GM10248 (cell line): ENCODE data around the gene KIAA1217.

Experiments
- CTCF ChIA-PET: fragments of 300-600 bp; sonication (Branson Sonifier 250); formaldehyde crosslinking; extraction: SDS; loops from one replicate; lab custom pipeline; 2021; ENCODE audit warnings: antibody characterized with exemption; lab: Yijun Ruan, JAX
- POLR2A ChIA-PET: fragments of 350-650 bp; sonication (Branson Sonifier 250); formaldehyde crosslinking; extraction: SDS; loops from one replicate; lab custom pipeline; 2020; ENCODE audit warnings: antibody characterized with exemption; lab: Yijun Ruan, JAX
- DNase-seq: peaks from one replicate; pipeline ENCODE4 v3.0.0; 2012; ENCODE audit errors: extremely low spot score
- TF ChIP-seq, protein P1 (sequence below): IDR thresholded peaks from 2 replicates; pipeline ENCODE4 v1.5.1; 2012; ENCODE audit warnings: mild to moderate bottlenecking, low read depth; ENCODE audit errors: extremely low read depth, missing control alignments, control extremely low read depth

Gene KIAA1217

DNA sequence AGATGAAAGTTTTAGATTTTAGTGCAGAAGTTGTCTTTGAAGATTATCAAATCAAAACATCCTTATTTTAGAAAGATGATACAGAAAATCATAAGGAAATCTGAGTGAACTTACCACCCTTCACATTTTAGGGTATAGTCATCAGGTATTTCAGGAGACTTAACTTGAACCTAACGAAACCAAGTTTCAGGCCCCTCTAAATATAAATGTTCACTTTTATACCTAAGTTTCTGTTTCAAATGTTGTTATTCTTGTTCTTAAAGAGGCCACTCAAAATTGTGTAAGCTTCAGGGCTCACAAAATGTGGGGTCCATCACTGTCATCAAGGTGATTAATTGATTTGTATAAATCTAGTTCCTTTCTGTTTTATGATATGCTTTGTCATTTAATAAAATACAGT is 216.2 kb downstream of the KIAA1217 start:
- POLR2A ChIA-PET = no interaction called here
- CTCF ChIA-PET = no interaction called here

DNA sequence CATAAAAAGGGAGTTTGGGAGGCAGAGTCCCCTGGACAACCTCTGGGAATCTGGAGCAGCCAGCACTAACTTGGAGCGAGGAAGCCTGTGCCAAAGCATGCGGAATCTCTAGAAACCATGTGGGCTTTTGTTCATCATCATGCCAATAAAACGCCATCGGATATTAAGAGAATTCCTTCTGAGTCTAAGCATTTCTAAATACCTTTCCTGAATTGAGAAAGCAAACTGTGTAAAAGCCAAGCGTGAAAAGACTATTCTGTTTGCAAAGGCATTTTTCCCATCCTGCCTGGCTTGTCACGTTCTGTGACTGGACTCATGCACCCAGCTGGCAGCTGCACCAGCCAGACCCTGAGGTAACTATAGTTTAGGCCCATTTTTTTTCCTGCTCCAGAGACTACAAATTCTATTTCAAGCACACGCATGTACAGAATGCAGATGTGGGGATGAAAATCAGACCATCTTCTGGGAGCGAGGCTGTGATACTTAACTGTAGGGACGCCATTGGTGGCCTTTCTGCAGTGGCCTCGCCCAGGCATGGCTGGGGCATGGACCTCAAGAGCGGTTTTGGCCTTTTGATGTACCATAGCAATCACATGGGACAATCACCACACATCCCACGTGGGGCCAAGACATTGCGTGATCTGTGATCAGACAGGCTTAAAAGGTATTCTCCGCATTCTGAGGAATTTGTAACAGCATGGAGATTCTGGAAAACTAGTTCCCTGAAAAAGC is 218.9 kb downstream of the KIAA1217 start:
- DNase-seq = no peak
- ChIA-PET CTCF (interaction anchor here (0.8 to 3.2 kb wide), 4 partner anchors 10 to 33 kb away, joined by 3 to 12 read pairs (median 4); no protein-coding TSS in a partner anchor), POLR2A (no interaction called here)
- TF ChIP-seq, protein P1, sequence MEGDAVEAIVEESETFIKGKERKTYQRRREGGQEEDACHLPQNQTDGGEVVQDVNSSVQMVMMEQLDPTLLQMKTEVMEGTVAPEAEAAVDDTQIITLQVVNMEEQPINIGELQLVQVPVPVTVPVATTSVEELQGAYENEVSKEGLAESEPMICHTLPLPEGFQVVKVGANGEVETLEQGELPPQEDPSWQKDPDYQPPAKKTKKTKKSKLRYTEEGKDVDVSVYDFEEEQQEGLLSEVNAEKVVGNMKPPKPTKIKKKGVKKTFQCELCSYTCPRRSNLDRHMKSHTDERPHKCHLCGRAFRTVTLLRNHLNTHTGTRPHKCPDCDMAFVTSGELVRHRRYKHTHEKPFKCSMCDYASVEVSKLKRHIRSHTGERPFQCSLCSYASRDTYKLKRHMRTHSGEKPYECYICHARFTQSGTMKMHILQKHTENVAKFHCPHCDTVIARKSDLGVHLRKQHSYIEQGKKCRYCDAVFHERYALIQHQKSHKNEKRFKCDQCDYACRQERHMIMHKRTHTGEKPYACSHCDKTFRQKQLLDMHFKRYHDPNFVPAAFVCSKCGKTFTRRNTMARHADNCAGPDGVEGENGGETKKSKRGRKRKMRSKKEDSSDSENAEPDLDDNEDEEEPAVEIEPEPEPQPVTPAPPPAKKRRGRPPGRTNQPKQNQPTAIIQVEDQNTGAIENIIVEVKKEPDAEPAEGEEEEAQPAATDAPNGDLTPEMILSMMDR = no peak

More for the DNA sequence above, 216.2 kb downstream of the KIAA1217 start:
- TF ChIP-seq, protein P1 = no peak
- DNase-seq = no peak

DNA sequence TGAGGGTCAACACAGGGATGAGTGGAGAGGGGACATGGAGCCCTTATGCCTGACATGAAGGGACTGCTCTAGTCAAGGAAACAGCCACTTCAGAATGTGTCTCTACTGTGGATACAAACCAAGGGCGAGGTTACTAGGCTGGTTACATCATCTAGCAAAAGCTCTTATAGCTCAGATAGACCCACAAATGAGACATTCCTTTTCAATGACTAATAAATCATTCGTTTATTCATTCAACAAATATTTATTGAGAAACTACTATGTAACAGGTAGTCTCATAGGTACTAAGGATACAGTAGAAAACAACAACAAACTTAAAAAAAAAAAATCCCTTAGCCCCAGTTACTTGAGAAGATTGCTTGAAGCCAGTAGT is 219.5 kb downstream of the KIAA1217 start:
- DNase-seq = no peak
- ChIA-PET POLR2A (no interaction called here), CTCF (interaction anchor here (2.0 to 3.2 kb wide), 2 partner anchors 9 to 12 kb away, joined by 6 to 12 read pairs; no protein-coding TSS in a partner anchor)
- TF ChIP-seq, protein P1 = no peak

DNA sequence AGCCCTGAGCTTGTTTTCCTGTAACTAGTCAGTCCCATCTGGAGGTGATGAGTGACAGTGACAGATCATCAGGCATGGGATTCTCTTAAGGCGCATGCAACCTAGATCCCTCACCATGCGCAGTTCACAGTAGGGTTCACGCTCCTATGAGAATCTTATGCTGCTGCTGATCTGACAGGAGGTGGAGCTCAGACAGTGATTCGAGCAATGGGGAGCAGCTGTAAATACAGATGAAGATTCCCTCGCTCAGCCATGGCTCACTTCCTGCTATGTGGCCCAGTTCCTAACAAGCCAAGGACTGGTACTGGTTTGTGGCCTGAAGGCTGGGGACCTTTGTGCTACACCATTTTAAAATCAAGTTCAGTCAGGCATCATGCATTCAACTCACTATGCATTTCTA is 221.7 kb downstream of the KIAA1217 start:
- POLR2A ChIA-PET = no interaction called here
- TF ChIP-seq, protein P1 = no peak
- DNase-seq = no peak
- CTCF ChIA-PET = interaction anchor here (1.0 to 3.2 kb wide), 5 partner anchors 10 to 80 kb away, joined by 3 to 12 read pairs (median 5); no protein-coding TSS in a partner anchor

DNA sequence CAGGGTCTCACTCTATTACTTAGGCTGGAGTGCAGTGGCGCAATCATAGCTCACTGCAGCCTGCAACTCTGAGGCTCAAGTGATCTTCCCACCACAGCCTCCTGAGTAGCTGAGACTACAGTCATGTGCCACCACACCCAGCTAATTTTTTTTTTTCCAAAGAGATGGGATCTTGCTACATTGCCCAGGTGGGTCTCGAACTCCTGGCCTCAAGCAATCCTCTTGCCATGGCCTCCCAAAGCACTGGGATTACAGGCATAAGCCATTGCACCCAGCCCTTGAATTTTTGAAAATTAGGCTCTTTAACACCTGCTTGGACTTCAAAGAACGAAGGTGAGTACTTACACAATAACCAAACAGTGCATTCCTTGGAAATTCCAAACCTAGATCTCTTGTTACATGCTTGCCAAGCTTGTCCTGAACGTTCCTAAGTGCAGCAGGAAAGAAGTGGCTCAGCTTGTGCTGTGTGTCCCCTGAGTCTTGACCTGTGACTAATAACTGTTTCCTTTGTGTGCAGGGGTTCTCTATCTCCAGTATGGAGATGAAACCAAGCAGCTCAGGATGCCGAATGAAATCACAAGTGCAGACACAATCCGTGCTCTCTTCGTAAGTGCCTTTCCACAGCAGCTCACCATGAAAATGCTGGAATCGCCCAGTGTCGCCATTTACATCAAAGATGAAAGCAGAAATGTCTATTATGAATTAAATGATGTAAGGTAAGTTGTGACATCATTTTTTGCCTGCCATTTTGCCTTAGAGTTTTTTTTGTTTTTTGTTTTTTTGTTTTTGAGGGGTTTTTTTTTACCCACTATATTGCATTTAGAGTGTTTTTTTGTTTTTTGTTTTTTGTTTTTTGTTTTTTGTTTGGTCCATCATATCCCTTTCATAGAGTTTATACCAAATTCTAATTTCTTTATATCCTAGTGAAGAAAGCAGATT is 223.8 kb downstream of the KIAA1217 start:
- DNase-seq = no peak
- ChIA-PET POLR2A (no interaction called here), CTCF (interaction anchor here (0.7 to 1.8 kb wide), 8 partner anchors 9 to 71 kb away, joined by 3 to 6 read pairs (median 5); no protein-coding TSS in a partner anchor)
- TF ChIP-seq, protein P1 = no peak

DNA sequence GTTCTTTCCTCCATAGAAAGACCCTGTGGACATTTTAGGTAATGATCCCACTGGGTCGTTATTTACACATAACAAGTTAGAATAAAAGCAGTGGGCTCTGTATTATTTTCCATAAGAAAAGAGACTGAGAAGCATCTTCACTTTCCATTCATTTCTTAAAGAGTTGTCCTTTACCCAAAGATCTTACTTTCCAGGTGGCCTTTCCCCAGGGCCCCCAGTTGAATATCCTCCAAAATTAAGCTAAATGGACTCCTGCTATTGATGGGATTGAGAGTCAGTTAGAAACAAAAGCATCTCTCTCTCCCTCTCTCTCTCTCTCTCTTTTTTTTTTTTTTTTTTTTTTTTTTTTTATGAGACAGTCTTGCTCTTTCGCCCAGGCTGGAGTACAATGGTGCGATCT is 224.8 kb downstream of the KIAA1217 start:
- DNase-seq = no peak
- CTCF ChIA-PET = no interaction called here
- POLR2A ChIA-PET = no interaction called here
- TF ChIP-seq, protein P1 = no peak
